Stimulated activated CD4-positive, alpha-beta T cell treated with anti-CD3 and anti-CD28 coated beads, Interleukin-15, amount 100 ng/mL, for 1 hour (primary cell): ENCODE results near the gene CALM3.
"Not testable (repeated sequence)": the region's sequence is repeated elsewhere in the genome, so short reads cannot be mapped to it uniquely, and the experiment has no call there.

Experiments used
- DNase-seq, 2 donors: peaks; one replicate each; pipeline ENCODE4 v3.0.0-alpha.2; 2020; ENCODE audit warnings: low read depth in 1 of 2, low spot score in 1 of 2

The CALM3 gene

DNA sequence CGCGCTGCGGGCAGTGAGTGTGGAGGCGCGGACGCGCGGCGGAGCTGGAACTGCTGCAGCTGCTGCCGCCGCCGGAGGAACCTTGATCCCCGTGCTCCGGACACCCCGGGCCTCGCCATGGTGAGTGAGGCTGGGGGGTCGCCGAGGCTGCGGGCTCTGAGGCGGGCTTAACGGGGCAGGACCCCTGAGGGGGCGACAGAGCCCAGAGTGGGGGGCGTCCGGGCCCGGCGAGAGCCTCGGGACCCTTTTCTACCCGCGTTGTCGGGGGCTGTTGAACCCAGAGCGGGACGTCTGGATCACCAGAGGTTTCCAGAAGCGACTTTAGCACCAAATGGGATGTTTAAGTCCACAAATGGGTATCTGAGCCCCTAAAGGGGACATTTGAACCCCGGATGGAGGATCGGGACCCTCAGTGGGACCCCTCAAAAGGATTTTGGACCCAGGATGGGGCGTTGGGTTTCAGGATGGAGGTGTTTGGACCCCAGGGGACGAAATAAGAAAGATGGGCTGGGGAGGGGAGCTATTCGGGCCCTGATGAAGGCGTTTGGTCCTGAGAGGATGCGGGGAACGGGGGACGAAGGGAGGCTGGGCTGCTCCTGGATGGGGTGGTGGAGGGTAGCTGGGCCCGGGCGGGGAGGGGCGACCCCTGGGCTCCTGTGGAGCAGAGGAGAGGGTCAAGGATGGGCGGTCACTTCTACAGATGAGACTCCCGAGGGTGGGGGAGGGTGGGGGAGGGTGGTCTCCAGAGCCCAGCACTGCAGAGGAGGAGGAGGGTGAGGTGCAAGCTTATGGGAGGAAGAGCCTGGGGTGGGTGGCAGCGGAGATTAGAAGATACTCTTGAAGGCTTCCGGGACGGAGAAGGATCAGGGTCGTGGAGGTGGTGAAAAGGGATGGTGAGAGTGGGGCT, at the start of gene CALM3:
Gene CALM3 (plus strand): TSS at position 13 of the 907 bp plus-strand sequence. CDS start 105 bp downstream, at position 118.
- no peak for DNase-seq

DNA sequence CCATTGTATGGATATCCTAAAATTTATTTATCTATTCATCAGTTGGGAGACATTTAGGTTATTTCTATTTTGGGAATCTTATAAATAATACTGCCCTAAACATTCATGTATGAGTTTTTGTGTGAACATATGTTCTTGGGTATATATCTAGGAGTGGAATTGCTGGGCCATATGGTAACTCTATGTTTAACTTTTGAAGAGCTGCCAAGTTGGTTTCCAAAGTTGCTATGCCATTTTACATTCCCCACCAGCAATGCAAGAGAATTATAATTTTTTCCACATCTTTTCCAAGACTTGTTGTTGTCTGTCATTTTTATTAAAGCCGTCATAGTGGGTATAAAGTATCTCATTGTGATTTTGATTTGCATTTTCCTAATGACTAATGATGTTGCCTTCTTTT, 48.2 kb upstream of the CALM3 start:
- no peak for DNase-seq

DNA sequence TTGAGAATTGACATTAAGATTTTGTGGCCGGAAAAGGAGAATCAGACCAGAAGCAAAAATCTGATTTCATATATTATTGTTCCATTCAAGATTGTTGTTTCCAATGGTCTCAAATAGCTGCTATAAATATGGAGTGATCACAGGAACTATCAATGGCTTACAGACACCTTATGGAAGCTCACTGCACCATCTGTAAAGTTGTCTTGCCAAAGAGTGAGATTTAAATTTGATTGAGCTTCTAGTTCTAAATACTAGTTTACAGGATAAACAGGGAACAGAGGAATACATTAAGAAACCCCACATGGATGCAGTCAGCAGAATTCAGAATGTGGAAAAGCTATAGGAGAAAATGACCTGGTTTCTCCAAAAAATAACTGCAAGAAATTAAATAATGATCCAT, 47.0 kb upstream of the CALM3 start:
- no peak for DNase-seq

DNA sequence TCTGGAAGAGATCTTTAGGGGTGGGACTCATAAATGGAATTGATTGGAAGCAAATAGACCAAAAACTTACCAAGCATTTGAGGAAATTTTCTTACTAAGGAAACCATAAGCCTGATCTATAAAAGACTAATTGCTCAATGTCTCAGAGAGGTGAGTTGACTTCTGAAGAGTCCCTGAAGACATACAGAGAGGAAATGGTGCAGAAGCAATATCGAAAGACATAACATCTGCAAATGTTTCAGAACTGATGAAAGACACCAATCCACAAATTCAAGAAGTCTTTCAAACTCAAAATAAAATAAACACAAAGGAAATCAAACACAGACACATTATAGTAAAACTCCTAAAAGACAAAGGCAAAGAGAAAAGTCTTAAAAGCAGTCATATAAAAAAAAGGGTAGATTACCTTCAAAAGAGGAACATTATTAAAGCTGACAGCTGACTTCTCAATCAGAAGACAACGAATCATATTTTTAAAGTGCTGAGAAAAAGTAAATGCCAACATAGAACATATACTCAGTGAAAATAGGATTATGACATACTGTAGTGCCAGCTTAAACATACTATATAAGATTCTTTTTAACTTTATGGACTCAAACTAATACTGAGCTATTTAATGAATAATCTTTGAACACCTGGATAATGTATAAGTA, 45.4 kb upstream of the CALM3 start:
- no peak for DNase-seq

DNA sequence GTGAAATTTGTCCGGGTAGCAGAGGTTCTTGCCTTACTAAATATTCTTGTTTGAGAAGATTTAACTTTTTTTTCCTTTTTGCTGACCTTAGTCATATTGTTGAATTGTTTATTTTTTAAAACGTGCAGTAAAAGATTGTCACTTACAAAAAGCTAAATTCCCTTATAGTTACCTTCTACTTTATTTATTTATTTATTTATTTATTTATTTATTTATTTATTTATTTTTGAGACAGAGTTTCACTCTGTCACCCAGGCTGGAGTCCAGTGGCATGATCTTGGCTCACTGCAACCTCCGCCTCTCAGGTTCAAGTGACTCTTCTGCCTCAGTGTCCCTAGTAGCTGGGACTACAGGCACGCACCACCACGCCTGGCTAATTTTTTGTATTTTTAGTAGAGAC, 44.7 kb upstream of the CALM3 start:
- DNase-seq: not testable (repeated sequence)

DNA sequence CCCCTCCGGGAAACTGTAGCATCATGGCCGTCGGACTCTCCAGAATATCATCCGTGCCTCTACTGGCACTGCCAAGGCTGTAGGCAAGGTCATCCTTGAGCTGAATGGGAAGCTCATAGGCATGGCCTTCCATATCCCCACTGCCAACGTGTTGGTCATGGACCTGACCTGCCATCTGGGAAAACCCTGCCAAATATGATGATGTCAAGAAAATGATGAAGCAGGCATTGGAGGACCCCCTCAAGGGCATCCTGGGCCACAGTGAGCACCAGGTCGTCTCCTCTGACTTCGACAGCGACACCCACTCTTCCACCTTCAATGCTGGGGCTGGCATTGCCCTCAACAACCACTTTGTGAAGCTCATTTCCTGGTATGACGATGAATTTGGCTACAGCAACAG, 41.9 kb upstream of the CALM3 start:
- no peak for DNase-seq

DNA sequence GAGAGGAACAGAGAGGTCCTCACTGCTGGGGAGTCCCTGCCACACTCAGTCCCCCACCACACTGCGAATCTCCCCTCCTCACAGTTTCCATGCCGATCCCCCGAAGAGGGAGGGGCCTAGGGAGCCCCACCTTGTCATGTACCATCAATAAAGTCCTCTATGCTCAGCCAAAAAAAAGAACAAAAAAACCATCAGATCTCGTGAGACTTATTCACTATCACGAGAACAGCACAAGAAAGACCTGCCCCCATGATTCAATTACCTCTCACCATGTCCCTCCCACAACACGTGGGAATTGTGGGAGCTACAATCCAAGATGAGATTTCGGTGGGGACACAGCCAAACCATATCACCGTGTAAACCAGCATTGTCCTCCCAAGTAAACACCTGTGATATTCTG, 41.5 kb upstream of the CALM3 start:
- DNase-seq: not testable (repeated sequence)

DNA sequence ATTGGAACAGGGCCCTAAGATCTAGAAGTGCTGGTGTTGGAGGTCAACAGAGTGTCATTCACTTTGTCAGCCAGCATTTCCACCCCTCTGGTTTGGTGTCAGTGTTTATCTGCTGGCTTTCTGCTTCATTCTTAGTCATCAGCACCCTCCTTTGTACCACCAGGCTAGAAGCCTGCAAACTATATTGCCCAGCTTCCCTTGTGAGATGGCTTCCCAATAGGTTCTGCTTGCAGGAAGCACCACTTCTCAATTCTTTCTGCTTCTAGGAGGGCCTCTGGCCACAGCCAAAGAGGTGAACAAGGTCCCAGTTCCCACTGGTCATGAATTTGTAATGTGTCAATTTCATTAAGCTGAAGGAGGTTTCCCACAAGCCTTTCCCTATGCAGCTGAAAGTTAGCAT, 36.4 kb upstream of the CALM3 start:
- no peak for DNase-seq

DNA sequence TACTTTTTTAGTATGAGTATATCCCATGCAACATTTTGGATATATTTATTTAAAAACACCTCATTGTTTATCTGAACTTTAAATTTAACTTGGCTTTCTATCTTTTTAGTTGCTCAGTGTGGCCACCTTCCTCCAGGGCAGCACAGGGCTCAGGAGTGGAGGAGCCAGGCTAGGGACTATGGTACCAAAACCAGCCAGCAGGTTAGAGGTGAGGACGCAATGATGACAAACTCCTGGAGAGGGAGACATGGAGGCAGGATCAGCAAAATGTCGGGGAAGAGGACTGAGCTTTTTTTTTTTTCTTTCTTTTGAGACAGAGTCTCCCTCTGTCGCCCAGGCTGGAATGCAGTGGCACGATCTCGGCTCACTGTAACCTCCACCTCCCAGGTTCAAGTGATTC, 29.6 kb upstream of the CALM3 start:
- no peak for DNase-seq

DNA sequence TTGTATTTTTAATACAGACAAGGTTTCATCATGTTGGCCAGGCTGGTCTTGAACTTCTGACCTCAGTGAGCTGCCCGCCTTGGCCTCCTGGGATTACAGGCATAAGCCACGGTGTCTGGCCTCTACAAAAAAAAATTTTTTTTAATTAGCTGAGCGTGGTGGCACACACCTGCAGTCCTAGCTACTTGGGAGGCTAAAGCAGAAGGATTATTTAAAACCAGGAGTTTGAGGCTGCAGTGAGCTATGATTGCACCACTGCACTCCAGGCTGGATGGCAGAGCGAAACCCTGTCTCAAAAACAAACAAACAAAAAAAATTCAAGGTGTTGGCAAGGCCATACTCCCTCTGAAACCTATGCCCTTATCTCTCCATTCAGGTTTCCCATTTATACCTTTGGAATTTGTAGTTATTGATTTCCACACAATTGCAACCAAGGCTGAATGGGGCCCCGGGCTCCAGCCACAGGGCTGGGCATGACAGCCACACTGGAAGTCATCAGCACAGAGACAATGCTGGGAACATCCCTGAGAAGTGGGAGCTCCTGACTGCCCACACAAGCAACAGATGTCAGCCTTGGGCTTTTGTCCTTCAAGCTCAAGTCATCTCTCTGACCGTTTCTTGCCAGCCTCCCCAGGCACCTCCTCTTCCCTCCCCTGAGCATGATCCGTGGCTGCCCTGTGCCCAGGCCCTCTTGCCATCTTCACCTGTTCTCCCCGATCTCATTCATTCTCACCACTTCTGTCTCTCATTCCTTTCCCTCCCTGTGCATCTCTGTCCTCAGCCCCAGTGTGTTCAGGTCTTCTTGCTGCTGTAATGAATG, 27.2 kb upstream of the CALM3 start:
- DNase-seq: no peak

DNA sequence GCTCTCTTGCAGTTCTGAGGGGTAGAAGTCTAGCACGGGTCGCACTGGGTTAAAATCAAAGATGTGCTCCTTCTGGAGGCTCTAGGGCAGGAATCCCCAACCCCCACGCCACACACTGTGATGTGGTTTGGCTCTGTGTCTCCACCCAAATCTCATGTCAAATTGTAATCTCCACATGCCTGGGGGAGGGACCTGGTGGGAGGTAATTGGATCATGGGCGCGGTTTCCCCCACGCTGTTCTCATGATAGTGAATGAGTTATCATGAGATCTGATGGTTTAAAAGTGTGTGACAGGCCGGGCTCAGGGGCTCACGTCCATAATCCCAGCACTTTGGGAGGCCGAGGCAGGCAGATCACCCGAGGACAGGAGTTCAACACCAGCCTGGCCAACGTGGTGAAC, 26.6 kb upstream of the CALM3 start:
- DNase-seq: peak in 1 of 2 donors; percentile 23

DNA sequence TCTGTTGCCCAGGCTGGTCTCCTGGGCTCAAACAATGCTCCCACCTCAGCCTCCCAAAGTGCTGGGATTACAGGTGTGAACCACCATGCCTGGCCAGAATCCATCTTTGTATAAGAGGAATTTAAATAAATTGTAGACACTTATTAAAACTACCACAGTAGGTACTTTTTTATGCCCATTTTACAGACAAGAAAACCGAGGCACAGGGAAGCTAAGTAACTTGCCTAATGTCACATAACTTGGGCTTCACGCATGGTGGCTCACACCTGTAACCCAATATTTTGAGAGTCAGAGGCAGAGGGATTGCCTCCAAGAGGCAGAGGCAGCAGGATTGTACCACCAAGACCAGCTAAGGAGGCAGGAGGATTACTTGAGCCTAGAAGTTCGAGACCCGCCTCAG, 22.7 kb upstream of the CALM3 start:
- no peak for DNase-seq

DNA sequence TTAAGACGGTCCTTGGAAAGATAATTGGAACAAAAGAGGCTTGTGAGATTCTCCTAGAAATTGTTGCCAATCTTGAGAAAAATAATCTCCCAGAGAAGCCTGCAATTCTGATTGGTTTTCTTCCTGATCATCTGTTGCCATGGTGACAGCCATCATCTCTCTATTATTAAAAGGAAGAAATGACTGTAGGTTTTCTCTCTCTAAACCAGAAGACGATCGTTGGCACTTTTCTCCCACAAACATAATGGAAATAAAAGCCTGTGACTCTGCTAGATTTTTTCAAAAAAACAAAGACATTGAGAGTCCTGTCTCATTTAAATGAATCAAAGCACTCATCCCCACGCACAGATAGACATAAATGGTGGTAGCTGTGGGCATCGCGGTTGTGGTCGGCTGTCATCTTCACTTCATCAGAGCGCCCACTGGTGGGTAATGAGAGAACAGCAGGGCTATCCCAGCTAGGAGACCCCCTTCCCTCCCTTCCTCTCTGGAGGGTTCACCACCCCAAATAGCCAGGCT, 21.7 kb upstream of the CALM3 start:
- DNase-seq: peak in 1 of 2 donors; percentile 3

DNA sequence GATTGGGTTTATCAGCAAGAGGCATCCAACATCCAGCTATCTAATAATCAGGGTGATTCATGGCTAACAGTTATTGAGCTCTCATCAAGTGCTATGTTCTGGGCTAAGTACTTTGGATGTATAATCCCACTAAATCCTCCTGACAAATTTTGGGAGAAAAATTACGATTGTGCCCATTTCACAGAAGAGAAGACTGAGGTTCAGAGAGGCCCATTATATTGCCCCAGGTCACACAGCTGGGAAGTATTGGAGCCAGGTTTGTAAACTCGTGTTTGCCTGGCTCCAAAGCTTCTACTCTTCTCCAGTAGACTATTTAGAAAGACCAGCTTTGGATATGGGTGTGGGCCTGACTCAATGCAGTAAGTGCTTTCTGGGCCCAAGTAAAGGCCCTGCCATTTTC, 20.9 kb upstream of the CALM3 start:
- no peak for DNase-seq

DNA sequence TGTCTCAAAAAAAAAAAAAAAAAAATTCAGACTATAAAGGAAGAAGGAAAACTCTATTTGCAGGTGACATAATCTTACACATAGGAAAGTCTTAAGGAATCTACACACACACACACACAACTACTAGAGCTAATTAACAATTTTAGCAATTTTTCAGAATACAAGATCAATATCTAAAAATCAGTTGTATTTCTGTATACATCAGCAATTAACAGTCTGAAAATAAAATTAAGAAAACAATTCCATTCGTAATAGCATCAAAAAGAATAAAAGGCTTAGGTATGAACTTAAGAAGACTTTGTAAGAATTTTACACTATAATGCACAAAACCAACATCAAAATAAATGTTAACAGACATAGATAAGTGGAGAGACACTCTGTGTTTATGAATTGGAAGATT, 15.6 kb upstream of the CALM3 start:
- DNase-seq: no peak

DNA sequence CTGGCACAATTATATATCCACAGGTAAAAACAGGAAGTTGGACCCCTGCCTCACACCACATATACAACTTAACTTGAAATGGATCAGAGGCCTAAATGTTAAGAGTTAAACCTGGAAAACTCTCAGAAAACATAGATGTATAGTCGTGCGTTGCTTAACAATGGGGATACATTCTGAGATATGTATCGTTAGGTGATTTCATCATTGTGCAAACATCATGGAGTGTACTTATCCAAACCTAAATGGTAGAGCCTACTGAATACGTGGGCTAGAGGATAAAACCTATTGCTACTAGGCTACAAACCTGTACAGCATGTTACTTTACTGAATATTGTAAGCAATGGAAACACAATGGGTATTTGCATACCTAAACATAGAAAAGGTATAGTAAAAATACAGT, 14.8 kb upstream of the CALM3 start:
- no peak for DNase-seq

DNA sequence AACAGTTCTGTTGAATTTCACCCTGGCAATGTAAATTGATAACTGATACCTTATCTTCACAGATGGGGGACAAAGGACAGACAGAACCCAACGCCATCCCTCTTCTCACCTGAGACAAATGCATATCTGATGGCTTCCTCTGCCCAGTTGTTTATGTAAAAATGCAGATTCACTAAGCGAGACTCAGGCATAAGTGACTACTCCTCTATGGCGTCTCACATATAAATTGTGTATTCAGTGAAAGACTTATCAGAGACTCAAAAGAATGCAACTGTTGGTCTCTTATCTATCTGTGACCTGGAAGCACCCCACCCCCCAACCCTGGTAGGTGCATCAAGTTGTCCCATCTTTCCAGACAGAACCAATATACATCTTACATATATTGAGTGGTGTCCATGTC, 13.3 kb upstream of the CALM3 start:
- DNase-seq: no peak

DNA sequence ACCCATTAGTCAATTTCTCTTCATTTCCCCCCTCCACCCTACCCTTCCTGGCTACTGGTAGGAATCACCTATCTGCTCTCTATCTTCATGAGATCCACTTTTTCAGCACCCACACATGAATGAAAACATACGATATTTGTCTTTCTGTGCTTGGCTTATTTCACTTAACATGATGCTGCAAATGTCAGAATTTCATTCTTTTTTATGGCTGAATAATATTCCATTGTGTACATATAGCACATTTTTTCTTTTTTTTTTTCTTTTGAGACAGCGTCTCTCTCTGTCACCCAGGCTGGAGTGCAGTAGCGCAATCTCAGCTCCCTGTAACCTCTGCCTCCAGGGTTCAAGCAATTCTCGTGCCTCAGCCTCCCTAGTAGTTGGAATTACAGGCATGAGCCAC, 9.9 kb upstream of the CALM3 start:
- no peak for DNase-seq

DNA sequence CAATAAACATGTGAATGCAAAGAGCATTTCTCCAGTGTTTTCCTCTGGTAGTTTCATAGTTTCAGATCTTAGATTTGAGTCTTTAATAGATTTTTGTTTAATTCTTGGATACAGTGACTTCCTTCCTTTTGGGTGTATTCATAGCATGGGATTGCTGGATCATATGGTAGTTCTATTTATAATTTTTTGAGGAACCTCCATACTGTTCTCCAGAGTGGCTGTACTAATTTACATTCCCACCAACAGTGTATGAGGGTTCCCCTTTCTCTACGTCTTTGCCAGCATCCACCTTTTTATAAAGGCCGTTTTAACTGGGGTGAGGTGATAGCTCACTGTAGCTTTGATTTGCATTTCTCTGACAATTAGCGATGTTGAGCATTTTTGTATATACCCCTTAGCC, 9.3 kb upstream of the CALM3 start:
- DNase-seq: no peak

DNA sequence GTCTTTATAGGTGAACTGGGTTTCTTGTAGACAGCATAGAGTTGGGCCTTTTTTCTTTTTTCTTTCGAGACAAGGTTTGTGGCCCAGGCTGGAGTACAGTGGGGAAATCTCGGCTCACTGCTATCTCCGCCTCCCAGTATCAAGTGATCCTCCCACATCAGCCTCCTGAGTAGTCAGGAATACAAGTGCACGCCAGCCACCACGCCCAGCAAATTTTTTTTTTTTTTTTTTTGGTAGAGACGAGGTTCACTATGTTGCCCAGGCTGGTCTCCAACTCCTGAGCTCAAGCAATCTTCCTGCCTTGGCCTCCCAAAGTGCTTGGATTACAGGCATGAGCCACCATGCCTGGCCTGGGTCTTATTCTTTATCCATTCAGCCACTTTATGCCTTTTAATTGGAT, 5.1 kb upstream of the CALM3 start:
- DNase-seq: no peak

DNA sequence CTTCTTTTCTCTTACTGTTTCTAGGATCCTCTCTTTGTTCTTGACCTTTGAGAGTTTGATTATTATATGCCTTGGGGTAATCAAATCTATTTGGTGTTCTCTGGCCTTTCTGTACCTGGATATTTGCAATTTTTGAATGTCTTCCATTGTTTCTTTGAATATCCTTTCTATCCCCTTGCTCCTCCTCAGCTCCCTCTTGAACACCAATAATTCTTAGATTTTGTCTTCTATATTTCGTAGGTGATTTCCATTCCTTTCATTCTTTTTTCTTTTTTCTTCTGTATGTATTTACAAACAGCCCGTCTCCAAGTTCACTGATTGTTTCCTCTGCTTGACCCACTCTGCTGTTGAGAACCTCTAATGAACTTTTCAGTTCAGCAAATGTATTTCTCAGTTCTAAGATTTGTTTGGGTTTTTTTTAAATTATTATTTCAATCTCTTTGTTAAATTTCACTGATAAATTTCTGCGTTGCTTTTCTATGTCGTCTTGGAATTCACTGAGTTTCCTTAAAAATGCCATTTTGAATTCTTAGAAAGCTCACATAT, 2.7 kb upstream of the CALM3 start:
- DNase-seq: no peak
